ENCODE data around the gene IMMP2L. TPM values are rescaled to one million over a fixed set of nuclear protein-coding genes. Genes with fewer than 3 reads are reported as not detected.
A peak's percentile ranks its signal among the peaks of the same experiment; 100 is the strongest.

IMMP2L gene
- total RNA-seq, 1 experiment from 2014 or later = 8.6 TPM

DNA sequence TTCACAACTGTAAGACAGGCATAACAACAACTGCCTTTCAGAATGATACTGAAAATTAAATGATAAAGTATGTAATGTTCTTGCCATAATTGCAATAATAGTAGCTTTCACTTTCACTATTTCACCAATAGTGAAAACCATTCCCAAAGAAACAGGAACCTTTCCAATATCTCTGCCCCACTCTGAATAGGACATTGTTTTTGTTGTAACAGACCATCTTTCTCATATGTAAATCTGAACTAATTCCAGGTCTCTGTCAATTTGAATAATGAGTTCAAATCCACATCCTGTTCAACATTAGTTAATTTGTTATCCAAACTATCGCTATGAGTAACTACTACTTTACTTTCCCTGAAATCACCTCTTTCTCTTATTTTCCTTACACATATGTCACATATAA, 323.4 kb downstream of the IMMP2L start:
- Histone ChIP-seq H3K4me1 (ENCODE audit: insufficient read depth, low read length) (no peaks in the 10 kb centered on the region), H4K20me1 (ENCODE audit: low read length) (no peaks in the 10 kb centered on the region), H3K4me2 (ENCODE audit: low read length) (no peak overlapping the region), H3K9me2 (replicated peaks; ENCODE audit: low read length) (no peaks in the 10 kb centered on the region), H3K79me2 (ENCODE audit: low read length) (no peaks in the 10 kb centered on the region), H3K27ac (ENCODE audit: low read length) (no peak overlapping the region), H3K4me3 (ENCODE audit: low read length) (no peak overlapping the region), H3F3A (ENCODE audit: low read length, unreplicated experiment) (no peaks in the 10 kb centered on the region), H3K36me3 (ENCODE audit: low read depth, low read length) (no peaks in the 10 kb centered on the region), H3K27me3 (ENCODE audit: low read length) (no peaks in the 10 kb centered on the region), H3K9ac (ENCODE audit: low read length) (no peak overlapping the region), H2AFZ (ENCODE audit: low read length) (no peak overlapping the region), H3K9me3 (ENCODE audit: low read length) (no peaks in the 10 kb centered on the region)
- ChIA-PET POLR2A (ENCODE audit: unreplicated experiment) (interaction anchor here (0.6 kb wide), 1 partner anchor 13 kb away, joined by 4 read pairs; no protein-coding TSS in a partner anchor), CTCF (no interaction called here)
- TF ChIP-seq EZH2phosphoT487 (IDR thresholded peaks at IDR 0.05; ENCODE audit: borderline replicate concordance, low read length) = no peak
- TF ChIP-seq, protein P1, sequence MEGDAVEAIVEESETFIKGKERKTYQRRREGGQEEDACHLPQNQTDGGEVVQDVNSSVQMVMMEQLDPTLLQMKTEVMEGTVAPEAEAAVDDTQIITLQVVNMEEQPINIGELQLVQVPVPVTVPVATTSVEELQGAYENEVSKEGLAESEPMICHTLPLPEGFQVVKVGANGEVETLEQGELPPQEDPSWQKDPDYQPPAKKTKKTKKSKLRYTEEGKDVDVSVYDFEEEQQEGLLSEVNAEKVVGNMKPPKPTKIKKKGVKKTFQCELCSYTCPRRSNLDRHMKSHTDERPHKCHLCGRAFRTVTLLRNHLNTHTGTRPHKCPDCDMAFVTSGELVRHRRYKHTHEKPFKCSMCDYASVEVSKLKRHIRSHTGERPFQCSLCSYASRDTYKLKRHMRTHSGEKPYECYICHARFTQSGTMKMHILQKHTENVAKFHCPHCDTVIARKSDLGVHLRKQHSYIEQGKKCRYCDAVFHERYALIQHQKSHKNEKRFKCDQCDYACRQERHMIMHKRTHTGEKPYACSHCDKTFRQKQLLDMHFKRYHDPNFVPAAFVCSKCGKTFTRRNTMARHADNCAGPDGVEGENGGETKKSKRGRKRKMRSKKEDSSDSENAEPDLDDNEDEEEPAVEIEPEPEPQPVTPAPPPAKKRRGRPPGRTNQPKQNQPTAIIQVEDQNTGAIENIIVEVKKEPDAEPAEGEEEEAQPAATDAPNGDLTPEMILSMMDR (conservative IDR thresholded peaks at IDR 0.05; ENCODE audit: low read depth, low read length) = no peak
- ATAC-seq (no peak; the same call in 1 of the 2 replicates), DNase-seq (no peak)
- BruUV-seq (replicated peaks) = no TSS peak
- intact Hi-C loops (cut with micrococcal nuclease) = loop anchor here (10.0 kb wide), 1 partner anchor 1004 kb away; no protein-coding TSS in a partner anchor

DNA sequence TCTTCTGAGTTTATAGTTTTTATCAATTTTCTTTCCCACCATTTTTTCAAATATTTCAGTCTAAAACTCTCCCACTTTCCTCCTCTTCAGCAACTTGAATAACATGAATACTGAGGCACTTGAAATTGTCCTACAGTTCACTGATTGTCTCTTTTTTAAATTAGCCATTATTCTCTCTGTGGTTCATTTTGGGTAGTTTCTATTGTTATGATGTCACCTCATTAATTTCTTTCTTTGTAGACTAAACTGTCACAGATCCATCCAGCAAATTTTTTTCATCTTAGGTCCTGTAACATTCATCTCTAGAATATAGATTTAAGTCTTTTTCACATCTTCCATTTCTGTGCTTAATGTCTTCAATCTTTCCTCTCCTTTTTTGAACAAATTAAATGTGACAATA, 326.6 kb downstream of the IMMP2L start:
- ChIA-PET CTCF (no interaction called here), POLR2A (ENCODE audit: unreplicated experiment) (no interaction called here)
- no peak overlapping the region for H2AFZ ChIP-seq (ENCODE audit: low read length)
- H3K9me2 ChIP-seq (replicated peaks; ENCODE audit: low read length) = no peaks in the 10 kb centered on the region
- no TSS peak for BruUV-seq (replicated peaks)
- H3K27me3 ChIP-seq (ENCODE audit: low read length) = no peaks in the 10 kb centered on the region
- H3K9ac ChIP-seq (ENCODE audit: low read length) = no peak overlapping the region
- no peaks in the 10 kb centered on the region for H3K79me2 ChIP-seq (ENCODE audit: low read length)
- H3K36me3 ChIP-seq (ENCODE audit: low read depth, low read length) = no peaks in the 10 kb centered on the region
- H3K4me2 ChIP-seq (ENCODE audit: low read length) = no peak overlapping the region
- intact Hi-C loops (cut with micrococcal nuclease) = loop anchor here (10.0 kb wide), 1 partner anchor 1001 kb away; no protein-coding TSS in a partner anchor
- H3K4me3 ChIP-seq (ENCODE audit: low read length) = no peak overlapping the region
- H3K9me3 ChIP-seq (ENCODE audit: low read length) = no peaks in the 10 kb centered on the region
- ATAC-seq (no peak), DNase-seq (no peak)
- TF ChIP-seq EZH2 (IDR thresholded peaks at IDR 0.05; ENCODE audit: low read length, unreplicated experiment) (no peak), EZH2phosphoT487 (IDR thresholded peaks at IDR 0.05; ENCODE audit: borderline replicate concordance, low read length) (no peak)
- TF ChIP-seq, protein P1 (conservative IDR thresholded peaks at IDR 0.05; ENCODE audit: low read depth, low read length) = no peak
- H3K4me1 ChIP-seq (ENCODE audit: insufficient read depth, low read length) = peaks cover 15% of the 10 kb centered on the region
- H3F3A ChIP-seq (ENCODE audit: low read length, unreplicated experiment) = no peaks in the 10 kb centered on the region
- no peaks in the 10 kb centered on the region for H4K20me1 ChIP-seq (ENCODE audit: low read length)
- no peak overlapping the region for H3K27ac ChIP-seq (ENCODE audit: low read length)

DNA sequence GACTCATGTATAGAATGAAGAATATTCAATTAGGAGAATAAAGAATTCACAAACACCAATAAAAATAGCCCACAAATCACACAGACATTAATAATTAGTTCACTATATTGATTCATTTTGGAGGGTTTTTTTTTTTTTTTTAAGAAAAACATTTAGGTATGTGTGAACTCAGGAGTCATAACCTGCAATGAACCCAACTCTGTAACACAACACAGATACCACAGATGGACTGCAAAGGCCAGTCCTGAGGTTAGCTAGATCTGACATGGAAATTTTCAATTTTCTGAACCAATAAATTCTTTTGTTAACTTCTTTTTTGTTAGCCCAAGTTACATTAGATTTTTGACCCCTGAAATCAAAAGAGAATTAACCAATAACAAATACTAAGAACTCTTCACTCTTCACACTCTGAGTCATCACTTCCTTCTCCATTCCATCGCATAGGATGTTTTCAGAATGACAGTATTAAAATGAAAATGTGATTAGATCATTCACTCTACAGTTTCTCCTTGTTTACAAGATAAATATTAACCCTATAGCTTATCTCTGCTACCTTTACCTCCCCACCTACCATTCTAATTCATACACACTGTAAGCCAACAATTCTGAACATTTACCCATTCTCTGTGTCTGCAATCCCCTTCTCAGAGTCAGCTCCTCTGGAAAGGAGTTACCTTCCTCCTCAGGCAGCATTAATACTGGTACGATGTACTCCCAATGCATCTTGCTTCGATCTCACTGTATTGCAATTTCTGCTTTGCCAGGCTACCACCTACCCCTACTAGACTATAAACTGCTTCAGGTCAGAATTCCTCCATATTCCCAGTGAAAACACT, 329.8 kb downstream of the IMMP2L start:
- Histone ChIP-seq H3K4me1 (ENCODE audit: insufficient read depth, low read length) (peaks cover 15% of the 10 kb centered on the region), H2AFZ (ENCODE audit: low read length) (no peak overlapping the region), H3K9me3 (ENCODE audit: low read length) (no peaks in the 10 kb centered on the region), H3K9me2 (replicated peaks; ENCODE audit: low read length) (no peaks in the 10 kb centered on the region), H3F3A (ENCODE audit: low read length, unreplicated experiment) (no peaks in the 10 kb centered on the region), H3K9ac (ENCODE audit: low read length) (no peak overlapping the region), H3K27ac (ENCODE audit: low read length) (0 out of 2 replicates have a peak overlapping the region, but pooled peaks have one; percentile 17), H3K36me3 (ENCODE audit: low read depth, low read length) (no peaks in the 10 kb centered on the region), H3K4me3 (ENCODE audit: low read length) (no peak overlapping the region), H3K4me2 (ENCODE audit: low read length) (peak overlapping the region; percentile 41), H3K27me3 (ENCODE audit: low read length) (no peaks in the 10 kb centered on the region), H3K79me2 (ENCODE audit: low read length) (no peaks in the 10 kb centered on the region), H4K20me1 (ENCODE audit: low read length) (no peaks in the 10 kb centered on the region)
- BruUV-seq (replicated peaks) = no TSS peak
- CTCF ChIA-PET = no interaction called here
- POLR2A ChIA-PET (ENCODE audit: unreplicated experiment) = interaction anchor here (0.6 kb wide), 1 partner anchor 43 kb away, joined by 5 read pairs; no protein-coding TSS in a partner anchor
- ATAC-seq = peak; percentile 96
- TF ChIP-seq, protein P1 (conservative IDR thresholded peaks at IDR 0.05; ENCODE audit: low read depth, low read length) = no peak
- no peak for TF ChIP-seq EZH2phosphoT487 (IDR thresholded peaks at IDR 0.05; ENCODE audit: borderline replicate concordance, low read length)
- TF ChIP-seq EZH2 (IDR thresholded peaks at IDR 0.05; ENCODE audit: low read length, unreplicated experiment) = no peak
- DNase-seq = peak; percentile 65
- intact Hi-C loops (cut with micrococcal nuclease) = loop anchor here (10.0 kb wide), 1 partner anchor 998 kb away; no protein-coding TSS in a partner anchor
